ELR (cell line): ENCODE data around the gene CYP26A1.
A peak's percentile ranks its signal among the peaks of the same experiment; 100 is the strongest.

Source experiments
- DNase-seq: peaks from one replicate; pipeline ENCODE4 v3.0.0-alpha.2; 2015; ENCODE audit warnings: low read depth

CYP26A1 gene

DNA sequence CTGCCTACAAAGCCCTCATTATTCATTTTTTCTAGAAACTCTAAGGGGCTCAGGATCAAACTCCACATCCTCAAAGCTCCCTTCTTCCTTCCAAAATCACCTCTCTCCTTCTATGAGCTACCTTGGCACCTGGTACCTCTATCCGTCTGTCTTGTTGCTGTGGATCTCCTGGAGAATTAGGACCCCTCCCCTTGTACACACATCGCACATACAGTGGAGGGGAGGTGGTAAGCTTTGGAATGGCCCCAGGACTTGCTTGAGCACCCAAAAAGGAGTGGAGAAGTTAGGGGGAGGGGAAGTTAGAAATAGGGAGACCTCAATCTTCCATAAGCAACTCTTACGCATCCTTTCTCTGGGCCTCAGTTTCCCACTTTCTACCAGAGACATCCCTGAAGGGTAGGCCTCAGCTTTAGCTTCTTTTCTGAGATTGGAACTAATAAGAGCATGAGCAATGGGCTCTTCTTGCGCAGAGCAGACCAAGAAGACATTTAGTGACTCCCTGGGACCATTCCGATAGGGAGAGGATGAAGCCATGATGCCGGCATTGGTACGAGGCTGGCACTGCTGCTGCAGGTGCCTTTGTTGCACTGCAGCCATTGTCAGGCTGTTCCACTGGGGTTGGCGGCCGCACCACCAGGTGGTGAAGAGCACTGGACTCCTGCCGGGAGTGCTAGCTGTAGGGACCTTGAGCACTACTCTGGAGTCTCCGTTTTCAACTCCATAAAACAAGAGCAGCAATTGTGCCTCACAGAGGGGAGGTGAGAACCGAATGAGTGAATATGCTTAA is 8.6 kb upstream of the CYP26A1 start:
- no peak for DNase-seq

DNA sequence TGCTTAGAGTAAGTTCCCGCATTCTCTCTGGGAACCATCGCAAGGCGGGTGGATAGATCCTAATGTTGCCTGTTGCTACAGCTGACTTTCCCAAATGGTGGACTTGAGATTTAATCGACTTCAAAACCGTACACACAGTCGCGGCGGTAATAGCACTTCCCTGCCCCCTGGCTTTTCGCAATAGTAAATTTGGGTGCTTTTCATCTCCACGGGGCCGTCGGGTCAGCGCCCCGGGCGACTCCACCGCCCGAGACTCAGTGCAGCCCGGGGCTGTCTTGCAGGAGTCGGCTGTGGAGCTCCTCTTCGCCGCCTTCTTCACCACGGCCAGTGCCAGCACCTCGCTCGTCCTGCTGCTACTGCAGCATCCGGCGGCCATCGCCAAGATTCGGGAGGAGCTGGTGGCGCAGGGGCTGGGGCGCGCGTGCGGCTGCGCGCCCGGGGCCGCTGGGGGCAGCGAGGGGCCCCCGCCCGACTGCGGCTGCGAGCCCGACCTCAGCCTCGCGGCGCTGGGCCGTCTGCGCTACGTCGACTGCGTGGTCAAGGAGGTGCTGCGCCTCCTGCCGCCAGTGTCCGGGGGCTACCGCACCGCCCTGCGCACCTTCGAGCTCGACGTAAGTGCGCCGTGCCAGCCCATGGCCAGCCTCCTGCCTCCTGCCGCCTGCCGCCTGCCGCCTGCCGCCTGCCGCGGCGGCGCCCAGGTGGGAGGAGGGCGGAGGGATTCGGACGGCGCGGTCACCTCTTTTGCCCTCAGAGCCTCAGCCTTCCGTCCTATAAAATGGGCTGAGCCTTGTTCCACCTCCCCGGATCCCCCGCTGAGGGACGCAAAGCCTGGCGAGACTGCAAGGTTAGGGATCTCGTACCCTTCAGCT is 7.8 kb upstream of the CYP26A1 start:
- DNase-seq = peak; percentile 39

DNA sequence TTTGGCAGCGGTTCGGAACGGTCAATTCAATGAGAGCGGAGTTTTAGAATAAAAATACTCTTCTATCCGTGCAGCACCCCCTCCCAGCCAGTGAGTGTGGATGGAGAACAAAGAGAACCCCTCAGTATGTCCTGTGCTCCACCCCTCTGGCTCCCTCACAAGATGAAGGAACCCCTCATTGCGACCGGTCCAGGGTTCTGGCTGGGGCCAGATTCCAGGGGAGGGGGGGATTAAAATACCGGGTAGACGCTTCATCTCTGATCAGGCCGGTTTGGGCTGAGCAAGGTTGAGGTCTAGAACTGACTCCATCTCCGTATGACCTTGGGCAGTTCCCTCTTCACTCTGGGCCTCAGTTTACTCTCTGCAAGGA is 7.2 kb upstream of the CYP26A1 start:
- DNase-seq = no peak

DNA sequence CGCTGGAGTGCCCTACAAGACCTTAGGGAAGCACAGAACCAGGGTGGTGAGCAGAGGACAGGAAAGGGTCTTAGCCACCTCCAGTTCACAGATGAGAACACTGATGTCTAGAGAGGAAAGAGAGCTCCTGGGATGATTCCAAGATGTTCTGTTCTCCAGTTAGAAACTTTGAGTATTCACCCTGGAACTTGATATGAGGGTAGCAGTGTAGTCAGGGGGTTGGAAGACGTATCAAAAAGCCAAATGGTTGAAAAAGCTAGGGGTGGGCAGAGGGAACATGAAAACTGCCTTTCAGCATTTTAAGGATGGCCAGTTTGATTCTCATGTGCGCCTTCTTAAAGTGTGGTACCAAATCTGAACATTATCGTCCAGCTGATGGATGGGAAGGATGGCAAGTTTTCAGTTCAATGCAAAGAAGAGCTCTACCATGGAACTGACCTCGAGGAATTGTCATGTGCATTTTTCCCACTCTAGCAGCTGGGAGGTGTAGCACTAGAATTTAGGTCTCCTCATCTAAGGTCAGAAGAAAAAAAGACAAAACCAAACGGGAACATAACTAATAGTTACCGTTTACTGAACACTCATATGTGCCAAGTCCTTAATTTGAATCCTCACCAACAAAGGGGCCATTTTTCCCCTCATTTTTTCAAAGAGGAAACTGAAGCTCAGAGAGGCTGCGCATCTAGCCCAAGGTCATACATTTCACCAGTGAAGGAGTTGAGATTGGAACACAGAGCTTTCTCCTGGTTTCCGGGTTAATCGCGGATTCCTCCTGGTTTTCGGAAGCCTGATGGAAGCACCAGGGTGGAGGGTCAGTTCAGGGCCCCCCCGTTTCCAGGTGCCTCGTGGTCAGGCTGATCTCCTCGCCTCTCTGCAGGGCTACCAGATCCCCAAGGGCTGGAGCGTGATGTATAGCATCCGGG is 6.0 kb upstream of the CYP26A1 start:
- no peak for DNase-seq

DNA sequence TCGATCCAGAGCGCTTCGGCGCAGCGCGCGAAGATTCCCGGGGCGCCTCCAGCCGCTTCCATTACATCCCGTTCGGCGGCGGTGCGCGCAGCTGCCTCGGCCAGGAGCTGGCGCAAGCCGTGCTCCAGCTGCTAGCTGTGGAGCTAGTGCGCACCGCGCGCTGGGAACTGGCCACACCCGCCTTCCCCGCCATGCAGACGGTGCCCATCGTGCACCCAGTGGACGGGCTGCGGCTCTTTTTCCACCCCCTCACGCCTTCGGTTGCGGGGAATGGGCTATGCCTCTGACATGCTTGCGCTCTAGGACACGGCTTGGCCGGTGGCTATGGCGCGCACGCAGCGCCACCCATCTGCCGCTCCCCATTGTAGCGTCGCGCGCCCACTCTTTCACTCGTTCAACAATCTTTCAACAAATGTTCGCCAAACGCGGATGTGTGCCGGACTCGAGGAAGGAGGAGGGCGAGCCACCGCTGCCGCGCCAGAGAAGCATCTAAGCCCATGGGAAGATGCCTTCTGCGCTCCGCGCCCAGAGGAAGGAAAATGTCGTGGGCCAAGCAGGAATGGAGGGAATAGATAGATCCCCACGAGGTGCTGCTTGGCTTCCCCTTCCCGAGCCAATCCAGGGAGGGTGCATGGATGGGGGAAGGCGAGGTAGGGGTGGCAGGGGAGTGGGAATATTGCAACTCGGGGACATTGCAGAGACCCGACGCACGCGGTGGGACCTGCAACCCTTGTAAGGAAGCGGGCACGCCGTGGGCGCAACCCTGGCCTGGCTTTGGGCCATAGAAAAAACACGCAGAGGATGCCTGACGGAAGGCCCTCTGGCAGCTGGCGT is 5.1 kb upstream of the CYP26A1 start:
- DNase-seq = peak; percentile 46

DNA sequence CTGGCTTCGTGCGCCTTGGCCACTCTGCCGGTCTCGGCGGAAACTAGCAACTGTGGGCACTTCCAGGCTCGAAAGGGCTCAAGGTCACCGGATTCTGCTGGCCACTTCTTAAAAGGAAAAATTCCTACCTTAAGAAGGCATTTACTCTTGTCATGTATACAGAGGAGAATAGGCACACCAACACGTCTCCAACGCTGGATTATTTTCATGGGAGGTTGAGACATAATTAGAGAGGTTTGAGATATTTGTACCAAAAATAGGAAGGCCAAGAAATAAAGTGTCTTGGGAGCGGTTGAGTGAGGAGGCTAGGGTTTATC is 4.5 kb upstream of the CYP26A1 start:
- DNase-seq = no peak

DNA sequence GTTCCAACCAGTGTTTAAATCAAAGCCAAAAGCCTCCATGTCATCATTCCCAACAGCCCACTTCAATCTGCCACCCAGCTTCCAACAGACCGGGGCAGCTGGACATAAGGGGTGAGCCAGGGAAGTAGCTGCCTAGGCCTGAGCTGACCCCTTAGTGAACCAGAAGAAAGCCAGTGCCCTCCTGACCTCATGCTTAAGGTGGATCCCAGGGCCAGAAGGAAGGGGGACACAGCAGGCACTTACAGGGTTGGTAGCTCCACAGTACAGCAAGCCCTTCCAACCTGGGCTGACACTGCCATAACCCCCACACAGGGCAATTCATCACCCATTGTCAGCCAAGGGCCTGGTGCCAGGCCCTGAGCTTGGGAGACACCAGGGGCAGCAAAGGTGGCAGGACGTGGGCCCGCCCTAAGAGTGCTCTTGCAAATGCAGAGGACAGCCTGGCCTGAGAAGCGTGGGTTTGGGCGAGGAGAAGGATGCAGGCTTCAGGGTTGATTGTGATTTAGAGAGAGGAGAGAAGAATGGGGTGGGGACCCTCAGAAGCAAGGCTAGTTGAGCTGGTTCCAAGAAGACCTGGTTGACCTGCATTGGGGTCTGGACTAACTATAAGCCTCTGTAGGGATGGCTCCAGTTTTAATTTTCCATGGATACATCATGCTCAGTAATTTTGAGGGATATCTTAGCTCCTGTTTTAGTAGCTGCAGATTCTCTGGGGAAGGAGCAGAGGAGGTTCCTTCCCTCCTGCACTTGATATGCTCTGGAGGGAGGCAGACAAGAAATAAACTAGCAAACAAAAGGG is 3.1 kb upstream of the CYP26A1 start:
- no peak for DNase-seq

DNA sequence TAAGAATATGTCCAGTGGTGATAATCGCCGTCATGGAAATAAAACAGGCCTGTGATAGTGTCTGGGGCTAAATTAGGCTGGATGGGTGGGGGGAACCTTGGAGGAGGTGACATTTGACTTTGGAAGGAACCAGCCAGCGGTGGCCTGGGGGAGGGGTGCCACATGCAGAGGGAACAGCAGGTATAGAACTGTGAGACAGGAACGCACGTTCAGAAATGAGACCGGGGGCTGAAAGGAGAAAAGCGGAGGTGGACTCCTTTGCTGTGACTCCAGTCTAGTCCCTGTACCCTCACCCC is 2.6 kb upstream of the CYP26A1 start:
- DNase-seq = no peak

DNA sequence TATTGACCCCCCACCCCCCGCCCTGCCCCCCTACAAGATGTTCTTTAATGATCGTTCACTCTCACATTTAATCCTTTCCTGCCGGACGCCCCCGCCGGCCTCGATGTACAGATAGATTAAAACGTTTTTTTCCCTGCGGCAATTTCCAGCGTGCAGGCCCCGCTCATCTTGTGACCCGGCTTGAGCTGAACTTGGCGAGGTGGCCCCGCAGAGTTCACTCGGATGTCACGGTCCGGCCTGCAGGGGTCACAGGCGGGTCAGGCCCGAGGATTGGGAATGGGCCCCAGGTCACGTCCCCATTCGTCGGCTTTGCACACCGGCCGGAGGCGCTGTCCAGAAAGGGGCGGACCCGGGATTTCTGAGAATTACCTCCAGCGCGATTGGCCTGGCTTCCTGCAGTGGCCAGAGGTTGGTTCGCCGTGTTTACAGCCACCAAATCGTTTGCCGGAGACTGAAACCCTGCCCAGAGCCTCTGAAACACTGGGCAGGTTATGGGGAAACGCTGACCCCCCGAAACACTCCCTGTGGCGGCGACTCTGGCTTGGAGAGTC is 1.9 kb upstream of the CYP26A1 start:
- DNase-seq = peak; percentile 52

DNA sequence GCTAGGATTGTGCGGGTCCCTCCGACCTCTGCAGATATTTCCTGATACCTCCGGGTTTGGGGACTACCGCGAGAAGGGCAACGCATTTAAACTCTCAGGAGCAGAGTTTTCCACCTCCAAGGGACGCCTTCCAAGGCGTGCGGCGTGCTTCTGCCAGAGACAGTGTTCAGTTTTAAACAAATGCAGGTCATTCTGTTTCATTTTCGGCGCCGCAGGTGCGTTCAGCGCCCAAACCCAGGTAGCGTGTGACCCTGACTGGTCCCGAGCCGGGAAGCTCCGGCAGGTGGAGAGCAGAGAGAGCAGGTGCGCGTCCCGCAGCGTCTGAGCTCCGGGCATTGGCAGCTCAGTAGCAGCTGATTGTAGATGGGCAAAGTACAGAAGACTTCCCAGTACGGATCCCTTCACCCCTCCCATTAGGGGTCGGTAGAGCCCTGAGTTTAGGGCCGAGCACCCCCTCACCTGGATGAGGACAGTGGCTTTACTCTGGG is 1.4 kb upstream of the CYP26A1 start:
- no peak for DNase-seq

DNA sequence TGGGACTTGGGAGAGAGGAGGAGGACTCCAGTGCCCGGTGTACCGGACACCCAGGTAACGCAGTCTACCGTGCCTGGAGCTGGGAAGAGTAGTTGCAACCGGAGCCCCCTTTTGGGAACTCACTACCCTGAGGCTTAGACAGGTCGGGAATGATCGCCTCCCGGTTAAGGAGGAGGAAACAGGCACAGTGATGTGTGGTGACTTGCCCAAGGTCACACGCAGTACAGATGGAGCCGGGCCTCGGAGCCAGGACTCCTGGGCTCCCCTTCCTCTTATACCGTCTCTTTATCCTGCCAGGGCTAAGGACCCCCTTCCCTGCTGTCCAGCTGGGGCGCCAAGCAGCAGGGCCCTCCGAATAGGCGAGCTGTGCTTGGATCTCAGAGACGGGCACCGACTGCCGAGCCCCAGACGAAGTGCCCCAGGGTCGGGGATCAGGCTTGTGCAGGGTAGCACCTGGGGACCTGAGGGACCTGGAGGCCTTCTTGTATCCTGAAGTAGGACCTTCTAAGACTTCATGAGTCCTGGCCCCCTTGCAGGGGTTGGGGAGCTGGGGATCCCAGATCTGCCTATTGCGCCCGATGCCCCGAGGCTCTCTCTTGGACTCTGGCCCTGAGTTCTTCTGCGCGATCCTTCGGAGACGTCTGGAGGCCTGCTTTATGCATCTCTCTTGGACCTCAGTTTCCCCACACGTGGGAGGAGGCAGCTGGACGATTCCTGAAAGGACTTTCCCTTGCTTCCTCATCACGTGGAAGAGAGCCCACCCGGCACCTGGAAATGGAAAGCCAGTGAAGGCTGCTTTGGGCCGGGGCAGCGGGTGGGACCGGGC is 767 bp upstream of the CYP26A1 start:
- DNase-seq = no peak

DNA sequence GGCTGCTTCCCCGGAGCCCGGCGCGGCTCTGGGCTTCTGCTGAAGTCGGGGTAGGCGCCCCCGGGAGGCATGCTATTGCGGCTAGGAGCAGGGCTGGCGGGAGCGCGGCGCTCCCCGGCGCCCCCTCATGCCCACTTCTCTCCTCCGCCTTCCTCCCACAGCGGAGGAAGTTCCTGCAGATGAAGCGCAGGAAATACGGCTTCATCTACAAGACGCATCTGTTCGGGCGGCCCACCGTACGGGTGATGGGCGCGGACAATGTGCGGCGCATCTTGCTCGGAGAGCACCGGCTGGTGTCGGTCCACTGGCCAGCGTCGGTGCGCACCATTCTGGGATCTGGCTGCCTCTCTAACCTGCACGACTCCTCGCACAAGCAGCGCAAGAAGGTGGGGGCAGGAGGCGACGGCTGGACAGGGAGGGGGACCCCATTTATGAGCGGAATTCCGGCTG is 479 bp downstream of the CYP26A1 start:
- peak; percentile 32 for DNase-seq

DNA sequence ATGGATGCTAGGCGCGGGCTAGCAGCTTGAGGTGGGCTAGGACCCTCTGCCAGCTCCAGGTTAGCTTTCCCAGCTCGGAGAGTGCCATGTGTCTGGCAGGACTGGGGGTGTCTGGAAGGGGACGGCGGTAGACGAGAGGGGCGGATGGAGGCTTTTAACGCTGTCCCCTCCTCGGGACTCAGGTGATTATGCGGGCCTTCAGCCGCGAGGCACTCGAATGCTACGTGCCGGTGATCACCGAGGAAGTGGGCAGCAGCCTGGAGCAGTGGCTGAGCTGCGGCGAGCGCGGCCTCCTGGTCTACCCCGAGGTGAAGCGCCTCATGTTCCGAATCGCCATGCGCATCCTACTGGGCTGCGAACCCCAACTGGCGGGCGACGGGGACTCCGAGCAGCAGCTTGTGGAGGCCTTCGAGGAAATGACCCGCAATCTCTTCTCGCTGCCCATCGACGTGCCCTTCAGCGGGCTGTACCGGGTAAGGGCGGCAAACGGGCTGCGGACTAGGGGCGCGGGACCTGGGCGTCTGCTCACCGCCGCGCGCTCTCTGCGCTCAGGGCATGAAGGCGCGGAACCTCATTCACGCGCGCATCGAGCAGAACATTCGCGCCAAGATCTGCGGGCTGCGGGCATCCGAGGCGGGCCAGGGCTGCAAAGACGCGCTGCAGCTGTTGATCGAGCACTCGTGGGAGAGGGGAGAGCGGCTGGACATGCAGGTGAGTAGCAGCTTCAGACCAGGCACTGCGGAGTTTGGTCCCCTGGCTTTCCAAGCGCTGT is 1.1 kb downstream of the CYP26A1 start:
- no peak for DNase-seq

DNA sequence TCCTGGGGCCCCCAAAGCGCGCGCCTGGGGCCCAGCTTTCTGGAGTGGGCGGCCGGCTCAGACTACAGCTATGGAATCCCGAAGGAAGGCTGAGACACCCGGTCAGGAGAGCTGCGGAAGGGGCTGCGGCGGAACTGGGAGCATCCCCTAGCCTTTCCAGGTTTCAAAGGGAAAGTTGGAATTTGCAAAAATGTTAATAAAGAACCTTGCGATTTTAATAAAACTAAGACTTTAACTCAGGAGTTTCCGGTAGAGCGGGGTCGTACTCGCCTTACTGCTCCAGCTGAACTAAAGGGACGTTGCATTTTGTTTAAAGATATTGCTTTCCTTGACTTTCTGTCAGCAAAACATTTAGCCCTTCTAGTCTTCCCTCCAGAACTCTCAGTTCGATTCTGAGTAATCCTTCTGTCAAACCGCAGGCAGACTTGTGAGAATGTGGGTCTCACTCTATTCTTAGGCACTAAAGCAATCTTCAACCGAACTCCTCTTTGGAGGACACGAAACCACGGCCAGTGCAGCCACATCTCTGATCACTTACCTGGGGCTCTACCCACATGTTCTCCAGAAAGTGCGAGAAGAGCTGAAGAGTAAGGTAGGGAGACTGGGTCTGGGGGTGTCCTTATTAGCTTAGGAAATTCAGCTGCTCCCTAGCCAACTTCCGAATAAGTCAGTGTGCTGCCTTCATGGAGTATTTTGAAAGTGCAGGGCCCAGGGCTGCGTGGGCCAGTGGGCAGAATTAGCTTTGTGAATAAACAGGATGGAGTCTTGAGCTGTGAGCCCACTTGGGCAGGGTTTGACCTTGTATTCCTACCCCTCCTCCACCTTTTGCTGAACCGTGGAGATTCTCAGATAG is 1.9 kb downstream of the CYP26A1 start:
- DNase-seq = no peak

DNA sequence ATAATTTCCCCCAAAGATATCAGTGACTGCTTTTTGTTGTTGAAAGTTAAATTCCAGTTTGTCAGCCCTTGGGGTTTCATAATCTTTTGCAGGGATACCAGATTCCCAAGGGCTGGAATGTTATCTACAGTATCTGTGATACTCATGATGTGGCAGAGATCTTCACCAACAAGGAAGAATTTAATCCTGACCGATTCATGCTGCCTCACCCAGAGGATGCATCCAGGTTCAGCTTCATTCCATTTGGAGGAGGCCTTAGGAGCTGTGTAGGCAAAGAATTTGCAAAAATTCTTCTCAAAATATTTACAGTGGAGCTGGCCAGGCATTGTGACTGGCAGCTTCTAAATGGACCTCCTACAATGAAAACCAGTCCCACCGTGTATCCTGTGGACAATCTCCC is 3.2 kb downstream of the CYP26A1 start:
- no peak for DNase-seq

DNA sequence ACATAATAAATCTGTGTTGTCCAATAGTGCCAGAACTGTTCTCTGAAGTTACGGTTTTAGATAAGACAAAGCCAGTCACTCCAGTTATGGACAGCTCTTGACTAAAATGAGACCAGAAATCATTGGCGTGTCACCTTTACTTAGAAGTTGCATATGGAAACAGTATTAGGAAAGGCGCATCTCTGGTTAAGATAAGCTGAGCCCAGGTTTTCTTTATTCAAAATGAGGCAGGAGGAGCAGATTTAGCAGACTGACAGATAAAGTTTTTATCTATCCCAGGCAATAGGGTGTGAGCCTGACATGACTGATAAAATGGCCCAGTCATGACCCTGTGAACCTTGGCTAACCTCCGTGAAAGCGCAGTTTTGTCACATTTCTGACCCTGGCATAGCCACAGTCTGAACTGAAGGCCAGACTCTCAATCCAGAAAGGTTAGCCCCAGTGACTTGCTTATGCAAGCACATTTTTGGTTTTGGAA is 4.2 kb downstream of the CYP26A1 start:
- no peak for DNase-seq

DNA sequence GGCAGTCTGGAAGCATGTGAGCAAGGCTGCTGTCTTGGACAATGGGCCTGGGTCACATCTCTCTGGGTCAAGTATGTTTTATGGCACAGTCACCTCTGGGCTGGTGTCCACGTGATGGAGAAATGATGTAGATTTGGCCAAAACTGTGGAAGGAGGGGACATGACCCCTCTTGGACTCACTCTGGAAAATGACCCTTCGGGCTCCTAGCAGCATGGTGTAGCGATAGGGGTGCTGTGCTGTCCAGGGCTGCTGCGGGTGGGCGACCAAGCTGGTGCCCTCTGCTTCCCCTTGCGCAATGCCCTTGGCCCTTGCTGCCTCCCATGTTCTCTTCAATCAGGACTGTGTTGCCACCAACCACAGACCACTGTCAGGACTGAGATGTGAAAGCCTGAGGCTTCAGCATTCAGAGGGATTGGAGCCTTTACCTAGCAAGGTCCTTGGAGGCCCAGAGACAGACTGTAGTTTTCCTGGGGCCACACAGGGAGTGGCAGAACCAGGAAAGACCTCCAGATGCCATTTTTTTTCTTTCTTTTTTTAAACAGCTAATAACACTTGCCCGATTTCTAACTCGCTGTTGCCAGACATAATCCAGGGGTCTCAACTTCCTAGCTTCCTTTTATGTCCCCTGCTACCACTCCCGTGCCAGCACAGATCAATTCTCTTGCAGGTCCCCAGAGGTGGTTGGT is 6.1 kb downstream of the CYP26A1 start:
- DNase-seq = no peak
